GM21515 (cell line): ENCODE results near the gene CLCA4.

Experiments
- ATAC-seq: cut with Tn5 transposase; IDR thresholded peaks from one replicate; pipeline ENCODE4 v1.9.1; 2021; ENCODE audit not compliant: unreplicated experiment

Gene CLCA4

DNA sequence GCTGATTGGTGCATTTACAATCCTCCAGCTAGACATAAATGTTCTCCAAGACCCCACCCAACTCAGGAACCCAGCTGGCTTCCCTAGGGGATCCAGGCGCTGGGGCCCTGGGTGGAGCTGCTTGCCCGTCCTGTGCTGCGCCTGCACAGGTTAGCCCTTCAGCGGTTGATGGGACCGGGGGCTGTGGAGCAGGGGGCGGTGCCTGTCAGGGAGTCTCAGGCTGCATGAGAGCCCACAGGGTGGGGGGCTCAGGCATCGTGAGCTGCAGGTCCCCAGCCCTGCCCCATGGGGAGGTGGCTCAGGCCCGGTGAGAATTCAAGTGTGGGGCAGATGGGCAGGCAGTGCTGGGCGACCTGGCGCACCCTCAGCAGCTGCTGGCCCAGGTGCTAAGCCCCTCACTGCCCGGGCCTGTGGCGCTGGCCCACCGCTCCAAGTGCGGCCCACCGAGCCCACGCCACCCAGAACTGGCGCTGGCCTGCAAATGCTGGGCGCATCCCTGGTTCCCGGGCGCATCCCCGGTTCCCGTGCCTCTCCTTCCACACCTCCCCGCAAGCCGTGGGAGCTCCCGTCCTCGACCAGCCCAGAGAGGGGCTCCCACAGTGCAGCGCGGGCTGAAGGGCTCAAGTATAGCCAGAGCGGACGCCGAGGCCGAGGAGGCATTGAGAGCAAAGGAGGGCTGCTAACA lies 23.1 kb upstream of the CLCA4 start:
- no peak for ATAC-seq

- no peak for ATAC-seq
Measured at GRCh38 chr1:86527306-86527705, 19.6 kb upstream of the CLCA4 start.

- no peak for ATAC-seq
Measured at GRCh38 chr1:86530211-86530845, 16.6 kb upstream of the CLCA4 start.

DNA sequence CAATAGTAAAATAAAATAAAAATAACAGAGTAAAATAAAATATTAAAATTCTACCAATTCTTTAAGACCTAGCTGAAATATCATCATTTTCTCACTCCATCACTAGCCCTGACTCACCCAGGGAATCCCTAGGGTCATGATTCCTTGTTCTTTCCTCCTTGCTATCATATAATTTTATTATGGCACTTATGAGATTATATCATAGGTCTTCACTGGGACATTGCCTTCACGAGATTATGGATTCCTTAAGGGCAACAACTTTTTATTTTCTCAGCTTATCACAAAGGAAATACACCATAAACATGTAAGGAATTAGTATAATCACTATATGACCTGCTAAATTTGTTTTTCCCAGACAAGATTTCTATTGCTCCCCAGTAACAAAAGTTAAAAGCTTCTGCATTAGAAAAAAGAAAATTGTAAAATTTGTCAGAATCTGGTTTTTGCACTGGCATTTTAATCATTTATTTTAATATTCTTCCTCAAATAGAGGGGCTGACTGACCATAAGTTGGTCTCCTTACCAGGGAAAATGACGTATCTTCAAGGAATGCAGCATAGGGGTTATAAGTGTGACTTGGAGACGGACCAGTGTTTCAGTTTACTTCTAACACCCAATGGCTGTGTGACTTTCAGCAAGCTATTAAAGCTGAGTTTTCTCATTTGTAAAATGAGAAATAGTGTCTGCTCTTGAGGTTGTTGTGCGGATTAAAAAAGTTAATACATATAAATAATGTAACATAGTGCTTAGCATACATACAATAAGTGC lies 8.8 kb upstream of the CLCA4 start:
- no peak for ATAC-seq

DNA sequence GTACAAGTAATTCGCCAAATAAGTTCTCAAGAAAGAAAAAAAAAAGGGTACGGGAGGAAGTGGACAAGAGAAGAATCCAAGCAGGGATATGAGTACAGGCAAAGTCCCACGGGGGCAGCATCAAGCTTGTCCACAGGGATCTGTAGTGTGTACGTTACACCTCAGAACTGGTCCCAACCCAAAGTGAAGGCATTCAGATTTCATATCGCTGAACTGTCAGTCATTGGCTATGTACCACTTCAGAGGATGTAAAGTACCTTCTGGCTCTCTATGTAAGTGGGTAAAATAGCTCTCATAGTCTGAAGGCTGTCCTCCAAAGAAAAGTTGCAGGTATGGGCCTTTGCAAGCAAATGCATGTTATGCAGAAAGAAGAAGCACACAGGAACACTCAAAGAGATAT lies 8.1 kb upstream of the CLCA4 start:
- no peak for ATAC-seq

DNA sequence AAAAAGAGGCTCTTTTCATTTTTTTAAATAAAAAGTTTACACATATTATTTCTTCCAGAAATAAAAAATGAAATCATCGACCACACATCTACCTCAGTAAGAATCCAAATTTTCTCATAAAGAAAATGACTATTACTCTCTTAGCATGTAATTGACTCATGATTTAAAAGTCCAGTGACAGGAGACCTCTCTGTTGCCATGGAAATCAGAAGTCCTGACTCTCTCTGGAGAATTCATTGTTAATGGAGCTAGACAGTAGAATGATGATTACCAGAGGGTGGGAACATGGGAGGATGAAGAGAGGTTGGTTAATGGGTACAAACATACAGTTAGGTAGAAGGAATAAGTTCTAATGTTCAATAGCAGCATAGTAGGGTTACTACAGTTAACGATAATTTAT lies 5.0 kb upstream of the CLCA4 start:
- no peak for ATAC-seq

GRCh38 chr1:86542631-86543030 lies 4.2 kb upstream of the CLCA4 start:
- no peak for ATAC-seq

- ATAC-seq, result no peak
Measured at GRCh38 chr1:86548839-86549238, 2.0 kb downstream of the CLCA4 start.

DNA sequence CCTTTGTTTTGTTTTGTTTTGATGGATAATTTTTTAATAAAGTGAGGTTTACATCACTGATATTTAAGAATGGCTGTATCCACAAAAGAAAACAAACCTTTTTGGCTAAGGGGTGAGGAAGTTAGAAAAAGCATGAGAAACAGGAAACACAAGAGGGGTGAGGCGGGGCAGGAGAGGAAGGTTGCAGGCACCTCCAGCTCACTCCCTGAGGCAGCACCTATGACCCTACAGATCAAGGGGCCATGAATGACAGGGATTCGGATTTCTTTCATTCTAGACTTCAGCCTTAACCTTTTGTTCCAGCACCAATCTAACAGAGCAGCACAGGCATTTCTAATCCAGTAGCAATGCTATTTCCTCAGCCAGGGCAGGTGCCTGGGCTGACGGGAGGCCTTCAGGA lies 4.4 kb downstream of the CLCA4 start:
- no peak for ATAC-seq

- no peak for ATAC-seq
Measured at GRCh38 chr1:86552376-86552775, 5.5 kb downstream of the CLCA4 start.

- no peak for ATAC-seq
Measured at GRCh38 chr1:86557739-86558138, 10.9 kb downstream of the CLCA4 start.

DNA sequence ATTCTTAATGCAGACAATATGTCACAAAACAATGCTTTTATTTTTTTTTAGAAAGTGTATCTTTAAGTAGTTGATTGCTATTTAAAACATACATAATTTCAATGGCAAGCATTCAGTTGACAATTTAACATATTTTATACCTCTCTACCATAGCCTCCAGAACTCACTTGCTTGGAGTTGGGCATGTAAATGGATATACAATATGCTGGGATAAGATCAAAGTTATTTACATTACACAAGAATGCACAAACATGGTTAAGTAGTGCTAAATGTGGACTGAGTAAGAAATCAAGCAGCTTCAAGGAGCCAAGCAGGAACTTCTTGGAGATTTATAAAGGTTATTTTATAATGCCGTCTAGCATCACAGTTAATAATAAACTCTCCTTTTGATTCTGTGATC lies 17.0 kb downstream of the CLCA4 start:
- ATAC-seq, result no peak

- ATAC-seq, result no peak
Measured at GRCh38 chr1:86567341-86567740, 20.5 kb downstream of the CLCA4 start.

GRCh38 chr1:86567878-86568277 lies 21.0 kb downstream of the CLCA4 start:
- ATAC-seq, result no peak

GRCh38 chr1:86573763-86574484 lies 27.0 kb downstream of the CLCA4 start:
- no peak for ATAC-seq

- ATAC-seq, result no peak
Measured at GRCh38 chr1:86581231-86581630, 34.4 kb downstream of the CLCA4 start.

- no peak for ATAC-seq
Measured at GRCh38 chr1:86582161-86582560, 35.3 kb downstream of the CLCA4 start.

- no peak for ATAC-seq
Measured at GRCh38 chr1:86583032-86583431, 36.2 kb downstream of the CLCA4 start.

GRCh38 chr1:86583593-86583992 lies 36.7 kb downstream of the CLCA4 start:
- no peak for ATAC-seq

DNA sequence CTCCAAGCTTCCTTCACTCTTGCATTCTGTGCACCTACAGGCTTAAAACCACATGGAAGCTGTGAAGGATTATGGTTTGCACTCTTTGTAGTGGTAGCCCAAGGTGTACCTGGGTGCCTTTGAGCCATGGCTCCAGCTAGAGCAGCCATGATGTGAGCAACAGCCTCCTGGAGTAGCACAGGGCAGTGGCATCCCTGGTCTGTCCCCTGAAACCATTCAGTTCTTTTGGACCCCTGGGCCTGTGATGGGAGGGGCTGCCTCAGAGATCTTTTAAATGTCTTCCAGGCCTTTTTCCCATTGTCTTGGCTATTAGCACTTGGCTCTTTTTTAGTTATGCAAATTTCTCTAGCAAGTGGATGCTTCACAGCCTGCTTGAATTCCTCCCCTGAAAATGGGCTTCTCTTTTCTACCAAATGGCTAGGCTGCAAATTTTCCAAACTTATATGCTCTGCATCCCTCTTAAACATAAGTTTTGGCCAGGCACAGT lies 47.4 kb downstream of the CLCA4 start:
- no peak for ATAC-seq

DNA sequence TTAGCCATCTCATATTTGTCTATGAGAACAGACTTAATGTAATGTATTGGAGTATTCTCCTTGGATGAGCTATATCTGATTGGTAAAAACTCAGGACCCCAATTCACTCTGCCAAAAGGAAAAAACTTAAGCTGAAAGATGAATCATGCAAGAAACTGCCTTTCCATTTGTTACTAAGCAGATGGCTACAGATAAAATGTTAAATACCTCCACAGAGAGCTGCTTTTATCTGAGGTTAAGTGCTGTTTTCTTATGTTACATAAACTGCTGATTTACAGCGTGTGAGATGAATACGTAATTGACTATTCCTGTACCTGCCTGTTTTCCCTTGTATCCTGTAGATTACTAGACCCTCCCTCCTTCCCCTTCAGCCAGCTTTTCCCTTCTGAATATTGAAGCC lies 49.3 kb downstream of the CLCA4 start:
- no peak for ATAC-seq
